K562 (cell line): ENCODE results near the gene SNCG. TPM values are rescaled to one million over a fixed set of nuclear protein-coding genes. Genes with fewer than 3 reads are reported as not detected.

Experiments used
- CHD4 ChIP-seq: fragments of 200-600 bp; sonication (generic); IDR thresholded peaks from 3 replicates; pipeline ENCODE4 v1.6.1; 2012; ENCODE audit warnings: low read depth, mild to moderate bottlenecking, mixed read lengths, low read length, inconsistent platforms; ENCODE audit not compliant: insufficient read depth, insufficient replicate concordance, poor library complexity, severe bottlenecking
- HDGF ChIP-seq: fragments of 450-650 bp; IDR thresholded peaks from 2 replicates; pipeline ENCODE4 v1.6.1; 2016
- HEY1 ChIP-seq: fragments of 250-450 bp; sonication (Bioruptor Pico); IDR thresholded peaks from 2 replicates; pipeline ENCODE4 v1.5.0; 2020; ENCODE audit warnings: mild to moderate bottlenecking, moderate library complexity, borderline replicate concordance
- NONO ChIP-seq, 2 experiments: fragments of 200-400 bp in 1 of 2; fragments of 450-650 bp in 1 of 2; formaldehyde crosslinking in 1 of 2; IDR thresholded peaks; 2 replicates each; pipeline ENCODE4 v1.6.1; 2017; ENCODE audit warnings: low read depth in 2 of 2, mild to moderate bottlenecking in 2 of 2, moderate library complexity in 2 of 2, low read length in 1 of 2
- NRF1 ChIP-seq, 2 experiments: fragments of 450-650 bp; IDR thresholded peaks in 1 of 2; conservative IDR thresholded peaks in 1 of 2; 2 replicates each; pipeline ENCODE4 v1.6.1; 2014; ENCODE audit warnings: mild to moderate bottlenecking in 2 of 2
- RNF219 ChIP-seq: fragments of 250-450 bp; sonication (Bioruptor Pico); IDR thresholded peaks from 2 replicates; pipeline ENCODE4 v1.5.0; 2022; ENCODE audit warnings: mild to moderate bottlenecking
- ZBTB7A ChIP-seq: IDR thresholded peaks from 2 replicates; pipeline ENCODE4 v1.6.1; 2011; ENCODE audit warnings: low read depth, mild to moderate bottlenecking, low read length, moderate library complexity, borderline replicate concordance; ENCODE audit not compliant: control insufficient read depth
- ZNF23 ChIP-seq: fragments of 250-450 bp; sonication (Bioruptor Pico); IDR thresholded peaks from 2 replicates; pipeline ENCODE4 v1.4.0; 2020; ENCODE audit warnings: mild to moderate bottlenecking
- ZNF76 ChIP-seq: fragments of 250-450 bp; sonication (Bioruptor Pico); IDR thresholded peaks from 2 replicates; pipeline ENCODE4 v1.4.0; 2020; ENCODE audit warnings: mild to moderate bottlenecking, moderate library complexity, borderline replicate concordance
- ZNF79 ChIP-seq: fragments of 250-450 bp; sonication (Bioruptor Pico); IDR thresholded peaks from 2 replicates; pipeline ENCODE4 v1.4.0; 2020; ENCODE audit warnings: low read depth, mild to moderate bottlenecking, moderate library complexity
- polyA plus RNA-seq, 8 experiments: library from polyadenylated mRNA; depleted of rRNA in 4 of 8; stranded (reverse) in 5 of 8; unstranded in 3 of 8; fragments of >200 nt; fragmentation: Nextera tagmentation in 2 of 8; fragmentation: Illumina TruSeq in 1 of 8; extraction: Ambion mirVana in 2 of 8; extraction: Trizol in 1 of 8; gene quantifications; 2 replicates each; pipeline versions ENCODE4 v1.2.1 to v1.2.3, GENCODE V29; 2011 to 2014; ENCODE audit warnings: inconsistent platforms in 1 of 8, missing spikeins in 1 of 8
- total RNA-seq, 7 experiments: library from RNA; depleted of rRNA in 6 of 7; stranded (reverse); fragments of >200 nt in 6 of 7; fragmentation: Illumina TruSeq in 2 of 7; extraction: Trizol in 2 of 7; gene quantifications; 2 replicates each; pipeline versions ENCODE4 v1.2.1 to v1.2.3, GENCODE V29; 2011 to 2021; ENCODE audit warnings: low replicate concordance in 1 of 7

SNCG gene
- total and polyA plus RNA-seq, 9 of the 15 experiments (the other 6 are each of a cell fraction or from before 2014, with no cell fraction given), result 9.8 to 146 (median 93.6) TPM

- TF ChIP-seq NRF1 (conservative IDR thresholded peaks at IDR 0.05 in 1 of 2, IDR thresholded peaks at IDR 0.05 in 1 of 2) (no peak), ZBTB7A (no peak), CHD4 (no peak), ZNF76 (no peak), RNF219 (CRISPR knock-in tag) (no peak), ZNF23 (CRISPR knock-in tag) (no peak), NONO (IDR thresholded peaks at IDR 0.05; ENCODE audit: low read depth in 2 of 2, low read length in 1 of 2) (no peak), HDGF (no peak), HEY1 (CRISPR knock-in tag) (no peak), ZNF79 (no peak)
These were observed 5.0 kb downstream of the SNCG start (continued) for GRCh38 chr10:86963341-86963919.
